ENCODE results near the gene RASSF5.

- TF ChIP-seq CTCF (conservative IDR thresholded peaks at IDR 0.05) (no peak), EZH2 (IDR thresholded peaks at IDR 0.05; ENCODE audit: low read depth) (no peak)
Measured at GRCh38 chr1:206486995-206487788, 20.1 kb upstream of the RASSF5 start.

All from PC-9 (cell line).